SK-N-SH treated with all-trans-retinoic acid at 6 μM for 48 hours (cell line): ENCODE measurements around the gene DCST2.

Experiments used
- BACH2 ChIP-seq: fragments of 250-450 bp; sonication (Bioruptor Pico); IDR thresholded peaks from 2 replicates; pipeline ENCODE4 v1.9.0; 2021; ENCODE audit warnings: mild to moderate bottlenecking, borderline replicate concordance
- CSDC2 ChIP-seq: fragments of 250-450 bp; sonication (Bioruptor Pico); IDR thresholded peaks from 2 replicates; pipeline ENCODE4 v1.5.0; 2020; ENCODE audit warnings: mild to moderate bottlenecking, moderate library complexity
- ESRRG ChIP-seq: fragments of 250-450 bp; sonication (Bioruptor Pico); IDR thresholded peaks from 2 replicates; pipeline ENCODE4 v1.6.1; 2021; ENCODE audit warnings: mild to moderate bottlenecking
- ISL1 ChIP-seq: fragments of 250-450 bp; sonication (Bioruptor Pico); IDR thresholded peaks from 2 replicates; pipeline ENCODE4 v2.1.2; 2022; ENCODE audit warnings: mild to moderate bottlenecking, moderate library complexity
- OSR1 ChIP-seq: fragments of 250-450 bp; sonication (Bioruptor Pico); IDR thresholded peaks from 2 replicates; pipeline ENCODE4 v1.8.0; 2022; ENCODE audit warnings: moderate library complexity, mild to moderate bottlenecking, inconsistent platforms
- PATZ1 ChIP-seq: fragments of 250-450 bp; sonication (Bioruptor Pico); IDR thresholded peaks from 2 replicates; pipeline ENCODE4 v1.8.0; 2020; ENCODE audit warnings: mild to moderate bottlenecking, moderate library complexity, borderline replicate concordance
- SNAI2 ChIP-seq: fragments of 250-450 bp; sonication (Bioruptor Pico); IDR thresholded peaks from 2 replicates; pipeline ENCODE4 v1.5.0; 2020; ENCODE audit warnings: mild to moderate bottlenecking, moderate library complexity
- TOX ChIP-seq: fragments of 250-450 bp; sonication (Bioruptor Pico); IDR thresholded peaks from 2 replicates; pipeline ENCODE4 v1.8.0; 2021; ENCODE audit warnings: mild to moderate bottlenecking, moderate library complexity, borderline replicate concordance
- ZFP3 ChIP-seq: fragments of 250-450 bp; sonication (Bioruptor Pico); IDR thresholded peaks from 2 replicates; pipeline ENCODE4 v1.5.0; 2020; ENCODE audit warnings: mild to moderate bottlenecking, moderate library complexity
- ZNF70 ChIP-seq: fragments of 450-650 bp; formaldehyde crosslinking; IDR thresholded peaks from 2 replicates; pipeline ENCODE4 v1.5.0; 2020; ENCODE audit warnings: mild to moderate bottlenecking, moderate library complexity
- TF ChIP-seq, protein P1 (sequence below): fragments of 250-450 bp; sonication (Bioruptor Pico); IDR thresholded peaks from 2 replicates; pipeline ENCODE4 v1.5.1; 2020; ENCODE audit warnings: low read depth, mild to moderate bottlenecking, moderate library complexity

DNA sequence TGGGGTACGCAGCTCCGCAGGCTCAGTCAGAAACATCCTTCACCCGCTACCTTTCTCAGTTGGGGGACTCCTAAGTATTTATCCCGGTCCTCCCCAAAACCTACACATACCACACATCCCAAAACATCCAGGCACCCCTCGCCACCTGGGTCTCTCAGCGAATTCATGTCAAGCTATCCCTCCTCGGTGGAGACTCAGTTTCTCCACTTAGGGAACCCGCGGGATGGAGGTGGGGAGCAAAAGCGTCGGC, 32.2 kb downstream of the DCST2 start:
- TF ChIP-seq, protein P1, sequence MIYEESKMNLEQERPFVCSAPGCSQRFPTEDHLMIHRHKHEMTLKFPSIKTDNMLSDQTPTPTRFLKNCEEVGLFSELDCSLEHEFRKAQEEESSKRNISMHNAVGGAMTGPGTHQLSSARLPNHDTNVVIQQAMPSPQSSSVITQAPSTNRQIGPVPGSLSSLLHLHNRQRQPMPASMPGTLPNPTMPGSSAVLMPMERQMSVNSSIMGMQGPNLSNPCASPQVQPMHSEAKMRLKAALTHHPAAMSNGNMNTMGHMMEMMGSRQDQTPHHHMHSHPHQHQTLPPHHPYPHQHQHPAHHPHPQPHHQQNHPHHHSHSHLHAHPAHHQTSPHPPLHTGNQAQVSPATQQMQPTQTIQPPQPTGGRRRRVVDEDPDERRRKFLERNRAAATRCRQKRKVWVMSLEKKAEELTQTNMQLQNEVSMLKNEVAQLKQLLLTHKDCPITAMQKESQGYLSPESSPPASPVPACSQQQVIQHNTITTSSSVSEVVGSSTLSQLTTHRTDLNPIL (CRISPR knock-in tag) = no peak
- TF ChIP-seq ESRRG (CRISPR knock-in tag) (no peak), CSDC2 (CRISPR knock-in tag) (no peak), SNAI2 (CRISPR knock-in tag) (no peak), ISL1 (CRISPR knock-in tag) (no peak), OSR1 (CRISPR knock-in tag) (no peak), BACH2 (CRISPR knock-in tag) (no peak), PATZ1 (CRISPR knock-in tag) (no peak), ZNF70 (CRISPR knock-in tag) (no peak), TOX (CRISPR knock-in tag) (no peak), ZFP3 (CRISPR knock-in tag) (no peak)
